Stimulated activated CD4-positive, alpha-beta T cell treated with anti-CD3 and anti-CD28 coated beads, Interleukin-2, amount 100 ng/mL, for 4 hours (primary cell): ENCODE data around the gene TMEM179.

Experiments
- DNase-seq: peaks from one replicate; pipeline ENCODE4 v3.0.0-alpha.2; 2020; ENCODE audit warnings: low read depth

The TMEM179 gene

DNA sequence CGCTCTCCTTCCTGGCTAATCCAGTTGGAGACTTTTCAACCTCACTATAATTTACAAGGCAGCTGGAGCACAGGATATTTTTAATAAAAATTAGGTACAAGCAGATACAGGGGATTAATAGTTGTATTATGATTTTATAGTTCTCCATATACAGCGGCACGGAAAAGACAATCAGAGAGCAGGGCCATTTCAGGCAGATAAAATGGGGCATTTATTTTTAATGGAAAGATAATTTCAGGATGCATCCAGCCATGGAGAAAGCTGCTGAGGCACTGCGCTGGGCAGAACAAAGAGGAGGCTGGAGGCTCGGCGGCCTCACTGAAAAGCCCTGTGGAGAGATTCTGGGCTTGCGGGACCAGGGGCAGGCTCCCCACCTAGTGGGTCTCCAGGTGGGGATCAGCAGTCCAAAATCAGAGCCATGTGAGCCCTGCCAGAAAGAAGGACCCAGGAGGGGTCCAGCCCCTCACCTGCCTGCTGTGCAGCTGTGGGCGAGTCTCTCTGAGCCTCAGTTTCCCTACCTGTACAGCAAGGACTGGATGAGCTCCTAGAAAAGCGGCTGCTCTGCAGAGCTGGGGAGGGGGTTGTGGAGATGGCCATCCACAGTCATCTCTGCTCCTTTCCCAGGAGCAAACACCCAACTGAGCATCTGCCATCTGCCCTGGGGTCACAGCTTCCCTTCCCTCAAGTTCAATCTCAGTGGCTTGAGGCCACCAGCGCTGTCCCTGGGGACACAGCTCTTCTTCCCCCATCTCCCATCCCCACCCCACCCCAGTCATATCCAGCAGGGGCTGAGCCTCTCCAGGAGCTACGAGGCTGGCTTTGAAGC, 48.9 kb downstream of the TMEM179 start:
- DNase-seq: no peak

DNA sequence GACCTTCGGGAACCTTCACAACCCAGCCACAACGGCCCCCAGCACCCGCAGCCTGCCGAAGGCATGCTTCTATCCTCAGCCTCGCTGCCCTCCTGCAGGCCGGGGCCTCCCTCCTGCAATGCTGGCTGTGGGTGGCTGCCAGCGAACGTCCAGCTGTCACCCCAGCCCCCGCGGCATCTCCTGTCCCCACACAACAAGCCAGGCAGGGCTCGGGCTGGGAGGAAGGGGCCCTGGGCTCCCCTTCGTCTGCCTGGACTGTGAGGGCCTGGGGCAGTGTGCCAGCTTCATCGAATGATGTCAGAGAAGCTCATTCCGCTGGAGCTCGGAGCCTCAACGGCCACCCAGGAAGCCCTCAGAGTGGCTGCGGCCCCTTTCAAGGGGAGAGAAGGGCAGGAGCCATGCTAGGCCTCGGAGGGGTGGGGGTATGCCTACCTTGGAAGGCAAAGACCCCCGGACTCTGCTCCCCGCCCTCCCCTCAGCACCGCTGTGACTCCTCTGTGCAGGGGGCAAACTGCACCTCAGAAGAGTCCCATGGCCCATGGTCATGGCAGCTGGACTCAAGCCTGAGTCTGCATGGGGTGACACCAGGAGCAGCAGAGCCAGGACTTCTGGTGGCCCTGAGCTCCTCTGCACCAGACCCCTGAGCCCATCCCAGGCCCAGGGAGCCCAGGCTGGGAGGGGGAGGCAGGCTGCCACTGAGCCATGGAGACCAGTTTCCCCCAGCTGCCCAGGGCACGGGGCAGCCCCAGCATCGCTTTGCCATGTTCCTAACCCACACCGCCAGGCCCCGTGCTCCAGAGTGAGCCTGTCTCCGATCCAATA, 49.8 kb downstream of the TMEM179 start:
- no peak for DNase-seq

DNA sequence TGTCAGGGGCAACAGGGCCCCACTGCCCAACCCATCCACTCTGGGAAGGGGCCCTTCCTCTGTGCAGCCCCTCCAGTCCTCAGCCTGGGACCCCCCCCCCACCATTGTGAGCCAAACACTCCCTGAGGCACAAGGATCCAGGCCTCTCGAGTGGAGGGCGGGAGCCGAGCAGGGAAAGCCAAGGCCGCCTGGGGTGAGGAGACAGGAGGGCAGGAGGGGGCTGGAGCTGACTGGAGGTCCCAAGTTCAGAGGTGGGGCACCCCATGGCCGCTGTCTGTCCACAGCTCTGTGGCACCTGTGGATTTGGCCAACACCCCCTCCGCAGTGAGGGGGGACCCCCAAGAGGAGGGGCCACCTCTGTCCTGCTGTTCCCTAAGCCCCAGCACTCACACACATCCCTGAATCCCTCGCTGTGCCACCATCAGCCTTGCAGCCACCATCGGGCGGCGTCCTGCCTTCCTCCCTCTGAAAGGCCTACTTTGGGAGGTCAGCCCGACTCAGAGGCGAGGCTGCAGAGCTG, 50.4 kb downstream of the TMEM179 start:
- DNase-seq: no peak

DNA sequence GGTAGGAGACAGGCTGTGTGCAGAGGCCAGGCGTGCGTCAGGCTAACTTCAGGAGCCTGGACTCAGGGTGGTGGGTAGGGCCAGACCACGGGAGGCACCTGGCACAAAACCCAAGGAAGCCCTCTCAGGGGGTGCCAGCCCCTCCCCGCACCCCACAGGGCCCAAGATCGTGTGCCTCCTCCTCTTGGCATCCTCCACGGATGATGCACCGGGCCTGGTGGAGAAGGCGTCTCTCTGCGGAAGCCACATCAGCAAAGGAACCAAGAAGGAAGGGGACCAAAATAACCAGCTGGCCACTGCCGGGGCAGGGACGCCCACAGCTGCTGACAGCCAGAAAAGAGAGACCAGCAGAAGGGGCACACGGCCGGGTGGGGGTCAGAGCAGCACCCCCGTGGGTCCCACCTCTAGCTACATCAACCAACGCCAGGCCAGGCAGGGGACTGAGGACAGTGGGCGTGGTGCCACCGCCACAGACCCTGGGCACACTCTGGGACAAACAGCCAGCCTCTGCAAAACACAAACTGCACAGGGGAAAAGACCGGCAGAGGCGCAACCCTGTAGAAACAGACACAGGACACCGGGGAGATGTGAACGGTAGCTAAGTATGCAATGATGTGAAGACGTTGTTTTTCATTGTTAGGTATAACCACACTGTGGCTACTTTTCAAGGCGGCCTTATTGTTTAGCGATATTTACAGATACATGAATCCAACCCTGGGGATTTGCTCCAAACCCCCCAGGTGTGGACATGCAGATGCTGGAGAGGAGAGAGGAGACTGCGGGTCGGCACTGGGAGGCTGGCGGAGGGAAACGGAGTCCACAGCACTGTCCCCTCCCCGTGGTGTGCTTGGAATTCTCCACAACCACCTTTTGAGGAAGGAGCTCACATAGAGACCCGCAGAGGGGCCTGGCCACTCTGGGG, 51.1 kb downstream of the TMEM179 start:
- DNase-seq: no peak

DNA sequence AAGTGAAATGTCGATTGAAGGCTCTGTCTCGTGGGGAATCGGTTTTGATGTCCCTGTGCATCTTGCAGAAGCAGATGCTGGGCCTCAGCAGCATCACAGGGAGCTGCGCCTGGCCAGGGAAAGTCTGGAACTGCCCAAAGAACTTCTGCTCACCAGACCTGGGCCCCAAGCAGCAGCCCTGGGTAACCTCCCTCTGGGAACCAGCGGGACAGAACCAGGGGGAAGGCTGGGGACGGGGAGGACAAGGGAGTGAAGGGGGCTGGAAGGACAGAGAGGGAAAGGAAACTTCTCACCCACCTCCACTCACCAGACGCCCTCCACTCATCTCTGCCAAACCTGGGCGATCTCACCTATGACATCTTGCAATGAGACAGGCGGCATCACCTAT, 51.8 kb downstream of the TMEM179 start:
- DNase-seq: no peak

DNA sequence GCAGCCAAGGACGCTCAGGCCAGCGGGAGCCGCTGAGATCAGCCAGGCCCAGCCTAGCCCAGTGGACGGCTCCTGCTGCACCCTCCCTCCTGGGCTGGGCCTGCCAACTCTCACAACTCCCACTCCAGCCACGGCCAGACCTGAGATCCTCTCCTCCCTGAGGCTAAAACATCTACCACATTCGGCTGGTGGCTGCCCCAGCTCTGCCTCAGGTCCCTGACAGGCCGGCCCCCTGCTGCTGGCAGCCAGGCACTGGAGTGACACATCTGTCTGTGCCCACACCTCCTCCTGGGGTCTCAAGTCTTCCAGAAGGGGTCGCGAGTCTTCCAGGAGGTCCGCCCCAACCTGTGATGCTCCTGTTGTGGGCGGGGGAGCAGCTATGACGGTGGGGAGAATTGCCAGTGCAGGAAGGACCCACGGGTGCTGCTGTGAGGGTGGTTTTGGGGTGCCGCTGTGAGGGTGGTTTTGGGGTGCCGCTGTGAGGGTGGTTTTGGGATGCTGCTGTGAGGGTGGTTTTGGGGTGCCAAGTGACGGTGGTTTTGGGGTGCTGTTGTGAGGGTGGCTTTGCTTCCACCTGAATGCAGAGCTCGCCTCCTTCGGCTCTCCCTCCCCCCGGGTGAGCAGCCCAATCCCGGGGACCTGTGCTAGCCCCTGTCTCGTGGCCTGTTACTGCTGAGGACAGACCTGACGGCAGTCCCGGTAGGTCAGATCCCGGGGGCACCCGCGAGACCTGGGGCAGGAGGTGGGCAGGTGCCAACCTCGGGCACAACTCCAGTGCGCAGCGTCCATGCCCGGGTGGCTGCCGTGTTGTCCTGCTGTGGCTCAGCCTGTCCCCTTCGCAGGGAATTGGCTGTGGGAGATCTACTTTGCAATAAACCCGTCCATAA, 52.5 kb downstream of the TMEM179 start:
- DNase-seq: no peak

DNA sequence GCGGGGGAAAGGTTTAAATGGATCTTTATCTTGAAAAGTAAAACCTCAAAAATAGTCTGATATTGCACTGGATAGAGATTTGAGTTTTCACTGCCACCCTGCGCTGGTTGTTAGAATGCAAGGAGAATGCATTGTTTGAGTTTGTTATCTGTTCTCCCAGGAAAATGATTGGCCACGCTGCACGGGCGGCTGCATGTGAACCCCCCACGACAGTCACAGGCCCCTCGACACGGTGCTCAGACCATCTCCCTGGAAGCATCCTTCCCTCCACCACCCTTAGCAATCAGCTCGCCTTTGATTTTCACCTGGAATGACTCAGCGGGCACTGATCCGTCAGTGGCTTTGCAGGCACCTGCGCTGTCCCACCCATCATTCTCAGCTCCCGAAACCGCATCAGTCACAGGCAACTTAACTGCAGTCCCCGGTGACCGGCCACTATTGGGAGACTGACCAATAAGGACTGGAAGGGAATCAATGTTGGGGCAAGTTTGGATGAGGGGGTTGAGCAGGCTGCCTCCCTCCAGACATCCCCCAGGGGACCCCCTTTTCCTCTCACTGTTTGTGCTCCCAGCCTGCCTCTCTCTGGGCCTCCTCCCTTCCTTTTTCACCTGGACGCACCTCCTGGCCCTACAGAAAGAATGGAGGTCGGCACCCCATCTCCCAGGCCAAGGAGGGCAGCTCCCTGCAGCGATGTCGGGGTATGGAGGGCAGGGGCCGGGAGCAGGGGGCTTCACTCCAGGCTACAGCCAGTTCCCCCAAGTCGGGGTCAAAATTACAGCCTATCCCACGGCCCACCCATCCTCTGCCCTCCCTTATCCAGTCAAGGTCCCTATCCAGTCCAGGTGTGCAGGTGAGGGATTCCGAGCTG, 53.5 kb downstream of the TMEM179 start:
- DNase-seq: no peak

DNA sequence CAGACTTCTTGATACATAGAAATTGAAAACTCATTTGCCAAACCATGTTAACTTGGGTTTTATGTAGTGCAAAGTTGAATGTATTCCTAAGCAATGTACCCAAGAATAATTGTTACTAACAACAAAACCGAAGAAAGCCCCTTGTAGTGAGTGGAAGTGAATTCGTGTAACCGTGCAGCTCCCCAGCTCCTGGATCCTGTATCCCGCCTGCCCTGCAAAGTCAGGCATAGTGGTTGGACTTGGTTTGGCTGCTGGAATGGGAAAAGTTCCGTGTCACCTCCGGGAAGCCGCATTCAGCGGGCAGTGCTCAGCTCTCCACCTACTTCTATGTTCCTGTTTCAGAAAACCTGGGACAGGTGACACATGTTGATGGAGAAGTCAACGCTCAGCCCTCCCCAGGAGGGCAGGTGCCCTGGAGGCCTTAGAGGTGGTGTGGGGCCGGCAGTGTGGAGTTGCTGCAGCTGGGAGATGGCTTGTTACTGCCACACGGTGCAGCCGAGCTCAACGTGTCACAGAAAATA, 54.2 kb downstream of the TMEM179 start:
- DNase-seq: no peak

DNA sequence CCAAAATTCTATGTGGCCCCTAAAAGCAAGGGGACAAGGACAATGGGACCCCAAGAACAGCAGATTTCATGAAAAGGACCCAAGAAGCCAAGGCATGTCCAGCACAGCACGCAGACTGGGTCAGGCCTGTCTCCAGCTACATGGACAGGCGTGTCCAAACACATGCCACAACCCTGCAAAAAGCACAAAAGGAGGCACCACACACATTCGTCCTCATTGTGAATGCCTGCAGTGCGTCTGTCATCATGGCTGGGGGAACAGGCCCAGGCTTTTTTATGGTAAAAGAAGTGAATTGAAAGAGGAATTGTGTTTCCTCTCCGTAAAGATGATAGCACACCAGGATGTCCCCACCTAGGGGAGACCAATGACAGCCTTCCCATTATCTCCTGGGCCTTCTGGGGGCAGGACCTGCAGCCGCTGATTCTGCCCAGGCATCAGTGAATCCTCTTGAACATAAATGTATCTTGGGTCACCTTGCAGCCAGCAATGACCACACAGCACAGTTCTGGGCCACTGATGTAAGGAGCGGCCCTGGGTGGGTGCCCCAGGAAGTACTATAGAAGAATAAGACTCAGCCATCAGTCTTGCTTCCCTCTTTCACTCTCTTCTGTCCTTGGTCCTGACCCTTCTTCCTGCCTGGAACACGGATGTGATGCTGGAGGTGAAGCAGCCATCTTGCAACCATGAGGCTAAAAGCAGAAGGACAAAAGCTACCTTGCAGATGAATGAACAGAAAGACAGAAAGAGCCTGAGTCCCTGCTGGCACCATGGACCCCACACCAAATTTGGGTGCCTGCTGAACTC, 54.8 kb downstream of the TMEM179 start:
- DNase-seq: no peak

DNA sequence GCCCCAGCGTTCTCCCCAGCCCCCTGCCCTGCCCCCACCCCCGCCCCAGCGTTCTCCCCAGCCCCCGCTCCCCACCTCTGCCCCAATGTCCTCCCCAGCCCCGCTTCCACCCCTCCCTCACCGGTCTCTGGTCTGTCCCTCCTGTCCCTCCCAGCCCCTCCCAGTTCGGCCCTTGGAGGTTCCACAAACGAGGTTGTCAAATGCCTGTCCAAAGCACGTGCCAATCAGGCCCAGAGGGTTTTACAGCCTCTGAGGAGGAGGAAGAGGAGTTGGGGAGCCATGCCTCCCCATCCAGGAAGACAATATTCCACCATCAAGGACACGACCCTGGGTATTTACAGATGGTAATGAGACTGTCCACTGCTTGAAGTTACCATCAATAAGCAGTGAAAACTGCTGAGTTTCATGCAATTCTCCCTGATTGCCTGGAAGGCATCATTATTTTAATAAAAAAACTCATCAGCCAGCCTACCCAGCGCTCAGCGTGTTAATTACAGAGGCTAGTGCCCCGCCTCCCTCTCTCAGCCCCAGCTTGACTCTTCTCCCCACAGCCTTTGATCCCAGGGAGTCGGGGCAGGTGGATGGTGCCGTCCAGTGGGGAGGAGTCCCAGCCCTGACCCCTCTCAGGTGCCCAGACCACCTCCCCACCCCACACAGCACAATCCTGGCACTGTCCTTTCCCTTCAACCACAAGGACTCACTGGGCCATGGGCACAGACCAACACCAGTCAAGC, 55.6 kb downstream of the TMEM179 start:
- DNase-seq: no peak

DNA sequence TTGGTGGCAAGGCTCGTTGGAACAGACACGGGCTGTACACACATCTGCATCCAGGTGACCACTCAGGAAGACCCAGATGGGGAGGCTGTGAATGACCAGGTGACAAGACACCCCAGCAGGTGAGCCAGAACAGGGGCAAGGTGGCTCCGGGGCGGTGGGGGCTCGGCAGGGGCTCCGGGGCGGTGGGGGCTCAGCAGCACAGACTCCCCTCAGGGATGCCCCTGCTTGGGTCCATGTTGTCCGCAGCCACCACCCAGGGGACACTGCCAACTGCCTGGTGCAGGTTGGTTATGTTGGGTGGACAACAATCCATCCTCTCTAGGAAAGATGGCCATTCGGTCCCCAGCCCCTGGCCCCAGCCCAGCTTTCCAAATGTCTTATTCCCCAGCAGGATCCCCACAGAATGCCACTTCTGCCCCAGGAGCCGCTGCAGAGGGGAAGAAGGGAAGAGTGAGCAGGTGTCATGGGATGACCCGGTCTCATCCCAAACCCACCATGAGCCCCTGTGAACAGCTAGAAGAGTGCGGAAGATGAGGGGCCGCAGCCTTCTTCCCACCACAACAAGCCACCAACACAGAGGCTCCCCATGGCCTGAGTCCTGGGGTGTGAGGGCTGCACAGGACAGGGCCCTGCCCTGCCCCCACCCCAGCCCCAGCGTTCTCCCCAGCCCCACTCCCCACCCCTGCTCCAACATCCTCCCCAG, 56.4 kb downstream of the TMEM179 start:
- no peak for DNase-seq

DNA sequence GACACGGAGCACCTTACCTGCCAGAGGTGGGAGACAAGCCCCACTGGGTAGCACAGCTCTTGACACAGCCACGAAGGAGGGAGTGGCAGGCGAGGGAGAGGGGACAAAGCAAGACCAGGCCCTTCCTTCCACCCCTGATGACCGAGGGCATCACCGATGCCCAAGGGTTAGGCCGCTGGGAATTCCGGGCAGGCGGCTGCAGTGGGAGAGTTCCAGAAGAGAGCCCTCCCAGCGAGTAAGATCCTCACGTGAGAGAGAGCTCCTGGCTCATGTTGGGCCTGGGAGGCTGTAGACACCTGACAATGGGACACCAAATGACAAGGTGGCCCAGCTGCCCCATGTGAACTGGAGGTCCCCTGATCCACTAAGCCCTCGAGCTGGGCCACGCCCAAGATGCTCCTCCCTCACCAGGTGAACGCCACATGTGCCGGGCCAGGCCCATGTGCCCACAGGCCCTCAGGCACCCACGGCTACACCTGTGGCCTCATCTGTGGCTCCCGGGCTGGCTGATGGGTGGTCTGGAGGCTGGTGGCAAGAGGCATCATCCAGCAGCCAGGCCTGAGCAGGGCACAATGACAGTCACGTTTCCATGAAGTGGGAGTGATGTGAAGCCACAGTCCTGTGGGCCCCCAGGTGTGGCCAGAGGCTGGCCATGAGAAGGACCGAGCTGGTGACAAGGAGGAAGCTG, 57.1 kb downstream of the TMEM179 start:
- DNase-seq: no peak

DNA sequence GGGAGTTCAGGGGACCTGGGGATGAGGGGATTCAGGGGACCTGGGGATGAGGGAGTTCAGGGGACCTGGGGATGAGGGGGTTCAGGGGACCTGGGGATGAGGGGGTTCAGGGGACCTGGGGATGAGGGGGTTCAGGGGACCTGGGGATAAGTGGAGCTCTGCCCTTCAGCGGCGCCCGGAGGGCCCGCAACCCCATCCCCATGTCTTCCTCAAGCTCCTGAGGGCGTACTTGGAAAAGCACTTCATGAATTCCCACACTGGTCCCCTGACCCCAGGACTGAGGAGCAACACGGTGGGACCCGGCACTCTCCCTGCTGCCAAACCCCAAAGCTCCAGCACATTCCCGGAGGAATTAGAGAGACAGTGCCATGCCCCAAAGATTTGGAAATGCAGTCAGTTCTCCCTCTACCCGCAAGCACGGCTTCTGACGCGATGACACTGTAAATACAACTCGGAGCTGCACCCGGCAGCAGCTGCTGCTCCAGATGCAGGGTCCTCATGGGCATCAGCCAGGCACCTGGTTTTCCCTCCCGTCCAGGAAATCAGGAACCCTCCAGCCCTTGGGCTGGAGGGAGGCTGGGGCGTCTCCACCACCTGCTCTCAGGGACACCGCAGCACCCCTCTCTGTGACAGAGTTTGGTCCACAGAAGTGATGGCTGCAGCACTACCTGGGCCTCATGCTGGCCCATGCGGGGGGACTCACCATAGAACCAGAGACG, 57.8 kb downstream of the TMEM179 start:
- DNase-seq: no peak

DNA sequence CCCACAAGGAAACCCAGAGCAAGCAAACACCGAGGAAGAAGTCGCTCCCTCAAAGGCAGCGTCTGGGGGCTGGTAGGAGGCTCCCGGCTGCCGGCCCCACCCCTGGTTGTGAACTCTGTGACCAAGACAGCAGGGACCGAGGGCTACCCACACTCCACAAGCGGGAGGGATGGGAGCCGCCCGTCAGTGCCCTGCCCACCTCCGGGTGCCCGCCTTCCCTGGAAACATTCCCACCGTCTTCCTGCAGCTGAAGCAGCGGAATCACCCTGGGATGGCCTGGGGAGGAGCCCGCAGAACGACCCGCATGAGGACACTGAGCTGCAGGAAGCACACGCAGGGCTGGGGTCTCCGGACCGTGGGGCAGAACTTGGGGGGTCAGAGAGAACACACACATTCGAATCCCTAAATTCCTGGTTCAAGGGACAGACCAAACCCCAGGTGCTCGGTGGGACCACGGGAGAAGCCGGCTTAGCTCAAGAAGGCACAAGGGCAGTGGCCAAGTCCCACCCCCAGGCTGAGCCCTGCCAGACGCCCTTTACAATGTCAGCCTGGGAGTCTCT, 58.5 kb downstream of the TMEM179 start:
- no peak for DNase-seq

DNA sequence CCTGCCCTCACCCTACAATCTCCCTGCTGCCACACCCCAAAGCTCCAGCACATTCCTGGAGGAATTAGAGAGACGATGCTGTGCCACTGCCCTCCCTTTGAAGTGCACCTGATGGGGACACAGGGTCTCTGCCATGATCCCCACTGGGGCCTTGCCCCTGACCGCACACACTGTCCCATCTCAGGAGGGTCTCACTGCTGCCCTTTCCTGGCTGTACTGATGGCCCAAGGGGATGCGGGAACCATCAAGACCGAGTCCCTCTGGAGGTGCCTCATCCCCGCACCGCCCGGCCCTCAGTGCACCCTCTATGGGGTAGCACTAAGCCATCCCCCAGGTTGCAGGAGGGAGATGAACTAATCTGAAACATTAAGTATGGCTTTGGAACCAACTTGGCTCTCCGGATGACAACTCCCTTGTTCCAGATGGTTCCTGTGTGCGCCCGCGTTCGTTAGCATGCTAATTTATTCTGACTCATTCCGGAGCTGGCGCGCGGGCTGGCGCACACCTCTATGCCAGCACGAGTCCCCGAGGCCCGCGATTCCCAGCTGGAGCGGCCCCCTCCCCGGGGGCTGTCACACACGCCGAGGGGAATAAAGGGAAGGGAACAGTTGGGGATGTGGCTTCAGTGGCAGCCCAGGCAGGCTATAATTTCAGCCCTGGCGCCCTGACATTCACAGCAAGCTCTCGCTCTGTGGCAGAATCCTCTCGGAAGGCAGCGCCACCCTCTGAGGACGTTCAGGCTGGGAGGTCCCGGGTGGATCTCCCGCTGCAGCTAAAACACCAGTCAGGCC, 59.2 kb downstream of the TMEM179 start:
- no peak for DNase-seq
